HCT116 (cell line): ENCODE measurements around the gene MRPL50.

Source experiments
- ZFX ChIP-seq: fragments of 450-650 bp; IDR thresholded peaks from 2 replicates; pipeline ENCODE4 v1.6.1; 2017
- TF ChIP-seq, protein P1 (sequence below), 3 experiments: fragments of 200-600 bp in 1 of 3; sonication (generic) in 1 of 3; IDR thresholded peaks in 2 of 3; conservative IDR thresholded peaks in 1 of 3; 2 replicates each; pipeline ENCODE4 v1.5.1; 2012 to 2017; ENCODE audit warnings: low read depth in 2 of 3, low read length in 2 of 3, antibody characterized with exemption in 1 of 3, borderline replicate concordance in 1 of 3, control low read depth in 1 of 3, mild to moderate bottlenecking in 1 of 3, mixed read lengths in 1 of 3, mixed run types in 1 of 3, moderate library complexity in 1 of 3; ENCODE audit not compliant: insufficient read depth in 1 of 3
- TF ChIP-seq, protein P2 (sequence below): IDR thresholded peaks from 2 replicates; pipeline ENCODE4 v1.6.1; 2012

DNA sequence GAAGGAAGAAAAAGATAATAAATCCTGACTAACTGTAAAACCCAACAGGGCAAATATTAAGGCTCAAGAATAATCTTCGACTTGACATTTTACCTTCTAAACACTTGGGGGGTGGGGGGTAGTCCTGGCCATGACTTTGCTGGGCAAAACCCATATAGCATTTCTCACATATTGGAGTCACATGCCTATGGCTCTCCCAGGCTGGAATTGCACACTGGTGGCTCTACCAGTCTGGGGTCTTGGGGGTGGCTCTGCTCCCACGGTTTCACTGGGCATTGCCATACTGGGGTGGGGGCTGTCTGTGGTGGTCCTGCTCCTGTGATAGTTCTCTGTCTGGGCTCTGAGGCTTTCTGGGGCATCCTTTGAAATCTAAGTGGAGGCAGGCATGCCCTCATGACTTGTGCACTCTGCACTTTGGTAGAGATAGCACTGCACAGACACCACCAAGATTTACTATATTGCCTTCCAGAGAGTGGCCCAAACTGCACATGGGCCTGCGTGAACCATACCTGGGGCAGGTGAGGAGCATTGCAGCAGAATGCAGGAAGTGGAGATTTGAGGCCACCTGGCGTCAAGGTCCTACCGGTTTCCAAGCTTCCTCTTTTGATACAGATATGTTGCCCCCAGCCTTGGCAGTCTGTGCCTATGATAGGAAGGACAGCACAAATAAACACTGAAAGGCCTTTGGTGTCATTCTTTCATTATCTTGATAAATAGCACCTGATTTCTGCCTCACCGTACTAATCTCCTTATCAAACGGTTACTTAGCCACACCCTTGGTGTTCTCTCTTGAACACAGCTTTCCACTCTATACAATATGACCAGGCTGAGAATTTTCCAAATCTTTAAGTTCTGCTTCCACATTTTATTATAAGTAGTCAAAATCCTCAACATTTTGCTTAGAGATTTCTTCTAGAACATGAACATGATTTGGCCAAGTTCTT, 43.4 kb downstream of the MRPL50 start:
- no peak for TF ChIP-seq ZFX
- TF ChIP-seq, protein P1, sequence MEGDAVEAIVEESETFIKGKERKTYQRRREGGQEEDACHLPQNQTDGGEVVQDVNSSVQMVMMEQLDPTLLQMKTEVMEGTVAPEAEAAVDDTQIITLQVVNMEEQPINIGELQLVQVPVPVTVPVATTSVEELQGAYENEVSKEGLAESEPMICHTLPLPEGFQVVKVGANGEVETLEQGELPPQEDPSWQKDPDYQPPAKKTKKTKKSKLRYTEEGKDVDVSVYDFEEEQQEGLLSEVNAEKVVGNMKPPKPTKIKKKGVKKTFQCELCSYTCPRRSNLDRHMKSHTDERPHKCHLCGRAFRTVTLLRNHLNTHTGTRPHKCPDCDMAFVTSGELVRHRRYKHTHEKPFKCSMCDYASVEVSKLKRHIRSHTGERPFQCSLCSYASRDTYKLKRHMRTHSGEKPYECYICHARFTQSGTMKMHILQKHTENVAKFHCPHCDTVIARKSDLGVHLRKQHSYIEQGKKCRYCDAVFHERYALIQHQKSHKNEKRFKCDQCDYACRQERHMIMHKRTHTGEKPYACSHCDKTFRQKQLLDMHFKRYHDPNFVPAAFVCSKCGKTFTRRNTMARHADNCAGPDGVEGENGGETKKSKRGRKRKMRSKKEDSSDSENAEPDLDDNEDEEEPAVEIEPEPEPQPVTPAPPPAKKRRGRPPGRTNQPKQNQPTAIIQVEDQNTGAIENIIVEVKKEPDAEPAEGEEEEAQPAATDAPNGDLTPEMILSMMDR (IDR thresholded peaks at IDR 0.05 in 2 of 3, conservative IDR thresholded peaks at IDR 0.05 in 1 of 3; ENCODE audit: borderline replicate concordance in 1 of 3, insufficient read depth in 1 of 3, low read depth in 2 of 3, low read length in 2 of 3) = no peak
- TF ChIP-seq, protein P2, sequence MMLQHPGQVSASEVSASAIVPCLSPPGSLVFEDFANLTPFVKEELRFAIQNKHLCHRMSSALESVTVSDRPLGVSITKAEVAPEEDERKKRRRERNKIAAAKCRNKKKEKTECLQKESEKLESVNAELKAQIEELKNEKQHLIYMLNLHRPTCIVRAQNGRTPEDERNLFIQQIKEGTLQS = no peak
